ENCODE data around the gene AKR1C4.
A peak's percentile ranks its signal among the peaks of the same experiment; 100 is the strongest.
"Not testable (repeated sequence)": the region's sequence is repeated elsewhere in the genome, so short reads cannot be mapped to it uniquely, and the experiment has no call there.

AKR1C4 gene

DNA sequence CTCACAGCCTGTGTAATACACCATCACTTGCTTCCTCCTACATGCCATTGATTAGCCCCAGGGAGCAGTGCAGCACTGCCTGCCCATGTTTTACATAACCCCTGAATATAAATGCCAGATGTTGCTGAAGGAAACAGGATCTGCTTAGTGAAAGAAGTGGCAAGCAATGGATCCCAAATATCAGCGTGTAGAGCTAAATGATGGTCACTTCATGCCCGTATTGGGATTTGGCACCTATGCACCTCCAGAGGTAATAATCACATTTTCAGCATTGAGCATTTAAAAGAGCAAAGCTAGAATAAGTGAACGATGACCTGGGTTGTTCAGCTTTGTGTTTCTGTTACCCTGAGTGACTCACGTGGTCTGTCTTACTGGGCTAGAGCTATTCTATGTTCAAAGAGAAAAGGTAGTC, at the start of gene AKR1C4:
AKR1C4 (plus strand) TSS at position 136 of the 412 bp plus-strand sequence; CDS start at position 167, 31 bp downstream.
- no peak for DNase-seq

GRCh38 chr10:5146920-5147254, 49.8 kb upstream of the AKR1C4 start:
- DNase-seq: no peak

DNA sequence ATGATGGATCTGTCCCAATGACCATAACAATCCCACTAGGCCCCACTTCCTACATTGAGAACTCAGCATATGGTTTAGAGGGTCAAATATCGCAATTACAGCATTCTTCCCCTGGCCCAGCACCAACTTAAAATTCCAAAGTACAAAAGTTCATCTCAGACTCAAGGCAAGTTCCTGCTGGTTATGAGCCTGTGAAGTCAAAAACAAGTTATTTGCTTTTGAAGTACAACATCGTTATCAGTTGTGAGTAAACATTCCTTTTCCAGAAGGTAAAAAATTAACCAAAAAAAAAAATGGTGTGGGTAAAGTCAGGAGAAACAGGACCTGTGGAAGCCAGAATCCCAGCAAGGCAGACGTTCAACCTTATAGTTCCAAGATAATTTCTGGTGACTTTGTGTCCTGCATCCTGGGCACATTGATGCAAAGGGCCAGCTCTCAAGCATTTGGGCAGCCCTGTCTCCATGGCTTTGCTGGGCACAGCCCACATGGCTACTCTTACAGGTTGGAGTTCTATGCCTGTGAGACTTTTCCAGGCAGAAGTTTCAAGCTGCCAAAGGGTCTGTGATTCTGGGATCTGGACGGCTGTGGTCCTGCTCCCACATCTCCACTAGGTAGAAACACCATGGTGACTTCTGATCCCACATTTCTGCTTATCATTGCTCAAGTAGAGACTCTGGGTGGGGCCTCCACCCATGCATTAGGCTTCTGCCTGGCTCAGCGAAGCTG, 49.2 kb upstream of the AKR1C4 start:
- no peak for DNase-seq

GRCh38 chr10:5147981-5148677, 48.5 kb upstream of the AKR1C4 start:
- no peak for DNase-seq

DNA sequence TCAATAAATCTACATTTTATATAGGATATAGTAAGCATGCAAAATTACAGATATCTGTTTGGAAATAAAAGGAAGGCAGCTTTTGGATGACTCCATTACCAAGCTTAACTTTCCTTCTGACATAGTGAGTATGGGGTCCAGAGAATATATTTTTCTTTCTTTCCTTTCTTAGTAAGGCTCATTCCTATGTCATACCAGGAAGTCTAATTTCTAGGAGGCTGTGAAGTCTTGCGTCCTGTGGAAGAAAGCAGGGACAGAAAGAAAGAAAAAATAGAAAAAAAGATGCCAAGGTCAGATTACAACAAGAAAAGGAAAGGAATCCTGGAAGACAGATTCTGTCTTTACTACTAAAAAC, 48.0 kb upstream of the AKR1C4 start:
- no peak for DNase-seq

DNA sequence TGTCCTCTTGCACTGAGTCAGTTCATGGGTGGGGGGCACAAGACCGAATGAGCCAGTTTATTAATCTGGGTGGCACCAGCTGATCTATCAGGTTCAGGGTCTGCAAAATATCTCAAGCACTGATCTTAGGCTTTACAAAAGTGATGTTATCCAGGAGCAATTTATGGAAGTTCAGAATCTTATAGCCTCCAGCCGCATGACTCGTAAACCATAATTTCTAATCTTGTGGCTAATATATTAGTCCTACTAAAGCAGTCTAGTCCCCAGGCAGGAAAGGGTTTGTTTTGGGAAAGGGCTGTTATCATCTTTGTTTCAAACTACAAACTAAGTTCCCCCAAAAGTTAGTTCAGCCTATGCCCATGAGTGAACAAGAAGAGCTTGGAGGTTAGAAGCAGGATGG, 45.6 kb upstream of the AKR1C4 start:
- no peak for DNase-seq

- DNase-seq: no peak
Observed at GRCh38 chr10:5155951-5156350, 40.7 kb upstream of the AKR1C4 start.

- no peak for DNase-seq
Observed at GRCh38 chr10:5157501-5157900, 39.1 kb upstream of the AKR1C4 start.

DNA sequence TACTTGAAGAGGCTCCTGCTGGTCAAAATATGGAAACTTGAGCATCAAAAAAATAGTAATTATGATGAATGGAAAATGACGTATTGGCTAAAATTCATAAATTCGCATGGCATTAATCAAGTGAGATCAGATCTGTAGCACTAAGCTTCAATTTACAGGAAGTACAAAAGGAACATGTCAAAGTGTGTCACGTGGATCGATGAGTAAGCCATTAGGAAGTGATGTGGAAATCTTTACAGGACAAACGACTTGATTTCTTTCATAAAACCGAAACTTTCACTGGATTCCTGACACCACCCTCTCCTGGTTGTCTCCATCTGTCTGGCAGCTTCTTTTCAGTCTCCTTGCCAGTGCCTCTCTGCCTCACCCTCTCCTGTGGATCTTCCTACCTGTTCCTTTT, 37.5 kb upstream of the AKR1C4 start:
- peak; percentile 25 to 32 for DNase-seq

DNA sequence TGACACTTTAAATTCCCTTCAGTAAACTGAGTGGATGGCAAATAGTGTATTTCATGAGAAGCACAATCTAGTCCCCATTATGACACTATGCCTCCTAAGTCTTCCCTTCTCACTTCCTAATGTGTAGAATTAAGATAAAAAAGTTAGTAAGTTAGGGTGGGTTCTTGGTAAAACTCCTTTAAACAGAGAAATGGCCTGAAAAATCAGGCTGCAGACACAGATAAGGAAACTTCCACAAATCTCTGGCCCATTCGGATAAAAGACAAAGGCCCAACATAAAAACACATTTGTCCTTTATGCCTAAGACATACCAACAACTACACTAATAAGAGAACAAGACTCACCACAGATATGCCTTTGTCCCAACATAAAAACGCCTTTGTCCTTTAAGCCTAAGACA, 33.1 kb upstream of the AKR1C4 start:
- DNase-seq: no peak

DNA sequence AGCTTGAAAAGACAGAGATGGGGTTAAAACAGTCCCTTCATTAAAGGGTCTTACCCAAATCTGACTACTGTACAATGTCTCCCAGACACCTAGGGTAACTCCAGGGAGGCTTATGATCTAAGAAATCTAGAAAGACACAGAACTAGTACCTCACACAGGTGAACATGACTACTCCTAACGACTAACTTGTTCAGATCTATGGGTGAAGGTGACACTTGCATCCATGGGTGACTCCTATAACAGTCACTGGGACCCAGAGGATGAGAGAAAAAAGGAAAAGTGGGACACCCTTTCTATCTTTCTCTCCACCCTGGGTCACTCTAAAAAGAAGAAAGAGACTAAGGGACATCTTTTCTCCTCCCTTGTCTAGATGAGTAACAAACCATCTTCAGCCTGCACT, 30.9 kb upstream of the AKR1C4 start:
- no peak for DNase-seq

- no peak for DNase-seq
Observed at GRCh38 chr10:5168897-5169420, 27.7 kb upstream of the AKR1C4 start.

DNA sequence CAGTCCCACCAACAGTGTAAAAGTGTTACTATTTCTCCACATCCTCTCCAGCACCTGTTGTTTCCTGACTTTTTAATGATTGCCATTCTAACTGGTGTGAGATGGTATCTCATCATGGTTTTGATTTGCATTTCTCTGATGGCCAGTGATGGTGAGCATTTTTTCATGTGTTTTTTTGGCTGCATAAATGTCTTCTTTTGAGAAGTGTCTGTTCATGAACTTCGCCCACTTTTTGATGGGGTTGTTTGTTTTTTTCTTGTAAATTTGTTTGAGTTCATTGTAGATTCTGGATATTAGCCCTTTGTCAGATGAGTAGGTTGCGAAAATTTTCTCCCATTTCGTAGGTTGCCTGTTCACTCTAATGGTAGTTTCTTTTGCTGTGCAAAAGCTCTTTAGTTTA, 21.1 kb upstream of the AKR1C4 start:
- DNase-seq: not testable (repeated sequence)

GRCh38 chr10:5180503-5180902, 16.1 kb upstream of the AKR1C4 start:
- not testable (repeated sequence) for DNase-seq

DNA sequence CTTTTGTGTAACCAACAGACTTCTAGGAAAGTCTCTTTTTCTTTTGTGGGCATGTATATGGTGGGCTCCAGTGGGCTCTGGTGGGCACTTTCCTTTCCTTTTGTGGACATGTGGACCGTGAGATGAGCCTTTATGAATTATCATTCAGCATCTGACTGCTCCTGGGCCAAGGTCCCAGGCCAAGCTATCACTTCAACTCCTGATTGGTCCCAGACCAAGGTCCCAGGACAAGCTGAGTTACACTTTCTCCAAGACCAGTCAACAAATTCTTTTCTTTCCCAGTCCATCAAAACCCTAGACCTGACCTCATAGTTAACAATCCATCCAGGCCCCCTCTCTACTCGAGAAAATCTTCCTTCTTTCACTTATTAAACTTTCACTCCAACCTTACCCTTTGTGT, 12.7 kb upstream of the AKR1C4 start:
- no peak for DNase-seq

DNA sequence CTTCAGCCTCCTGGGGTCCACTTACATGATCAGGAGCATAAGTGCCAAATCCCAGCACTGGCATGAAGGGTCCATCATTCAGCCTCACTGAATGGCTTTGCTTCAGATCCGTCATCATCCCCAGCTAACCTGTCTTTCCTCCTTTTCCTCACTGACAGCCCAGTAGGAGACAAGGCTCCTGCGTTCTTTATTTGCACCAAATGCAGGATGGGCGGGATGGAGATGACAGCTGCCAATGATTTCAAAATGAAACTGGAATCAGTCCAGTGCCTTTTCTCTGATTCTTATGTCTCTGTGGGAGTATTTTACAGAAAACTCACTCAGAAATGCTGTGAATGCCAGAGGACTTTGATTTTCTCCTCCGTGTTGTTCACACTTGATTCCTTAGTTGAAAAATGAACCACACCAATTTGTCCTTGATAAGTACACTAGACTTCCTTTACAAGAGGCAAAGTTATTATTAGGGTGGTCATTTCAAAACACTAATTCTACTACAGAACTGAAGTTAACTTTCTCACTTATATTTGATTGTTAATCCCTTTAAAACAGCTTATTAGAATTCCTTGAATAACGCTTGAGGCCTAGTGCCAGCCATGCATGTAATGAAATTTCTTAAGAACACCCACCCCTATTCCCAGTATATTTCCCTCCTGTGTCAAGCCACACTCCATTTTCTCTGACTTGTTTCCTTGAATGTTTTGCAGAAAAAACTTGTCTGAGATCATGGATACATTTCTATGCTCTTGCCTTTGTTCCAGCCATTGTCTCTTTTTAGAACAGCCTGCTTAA, 11.5 kb upstream of the AKR1C4 start, which contains the start of gene AKR1C8:
AKR1C8 (minus strand) TSS at position 164 of the 789 bp plus-strand sequence; CDS start at position 118, 46 bp downstream.
- DNase-seq: no peak

DNA sequence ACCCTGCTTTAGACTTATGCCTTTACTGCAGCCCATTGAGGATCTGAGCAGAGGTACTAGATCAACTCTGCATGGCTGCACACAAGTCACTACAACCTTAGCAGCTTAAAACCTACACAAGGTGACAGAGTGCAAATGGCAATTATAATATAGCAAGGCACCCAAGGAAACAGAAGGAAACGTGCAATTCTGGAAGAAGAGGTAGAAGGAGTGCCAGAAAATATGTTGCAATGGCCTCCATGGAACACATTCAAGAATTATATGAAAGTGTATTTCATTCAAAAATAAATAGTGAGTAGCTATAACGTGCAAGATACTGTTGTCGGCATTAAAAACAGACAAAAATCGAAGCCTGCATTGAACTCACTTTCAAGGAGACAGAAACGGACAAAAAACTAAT, 8.8 kb upstream of the AKR1C4 start:
- no peak for DNase-seq

- DNase-seq: no peak
Observed at GRCh38 chr10:5188358-5188757, 8.3 kb upstream of the AKR1C4 start.

DNA sequence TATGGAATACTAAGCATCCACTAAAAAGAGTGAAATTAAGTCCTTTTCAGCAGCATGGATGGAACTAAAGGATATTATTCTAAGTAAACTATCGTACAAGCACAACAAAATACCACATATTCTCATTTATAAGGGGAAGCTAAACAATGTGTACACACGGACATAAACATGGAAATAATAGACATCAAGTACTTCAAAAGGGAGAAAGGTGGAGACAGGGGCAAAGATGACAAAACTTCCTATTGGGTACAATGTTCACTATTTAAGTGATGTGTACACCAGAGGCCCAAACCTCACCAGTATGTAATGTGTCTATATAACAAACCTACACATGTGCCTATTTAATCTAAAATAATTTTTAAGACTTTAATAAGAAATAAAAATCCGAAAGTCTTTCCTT, 2.2 kb upstream of the AKR1C4 start:
- no peak for DNase-seq

DNA sequence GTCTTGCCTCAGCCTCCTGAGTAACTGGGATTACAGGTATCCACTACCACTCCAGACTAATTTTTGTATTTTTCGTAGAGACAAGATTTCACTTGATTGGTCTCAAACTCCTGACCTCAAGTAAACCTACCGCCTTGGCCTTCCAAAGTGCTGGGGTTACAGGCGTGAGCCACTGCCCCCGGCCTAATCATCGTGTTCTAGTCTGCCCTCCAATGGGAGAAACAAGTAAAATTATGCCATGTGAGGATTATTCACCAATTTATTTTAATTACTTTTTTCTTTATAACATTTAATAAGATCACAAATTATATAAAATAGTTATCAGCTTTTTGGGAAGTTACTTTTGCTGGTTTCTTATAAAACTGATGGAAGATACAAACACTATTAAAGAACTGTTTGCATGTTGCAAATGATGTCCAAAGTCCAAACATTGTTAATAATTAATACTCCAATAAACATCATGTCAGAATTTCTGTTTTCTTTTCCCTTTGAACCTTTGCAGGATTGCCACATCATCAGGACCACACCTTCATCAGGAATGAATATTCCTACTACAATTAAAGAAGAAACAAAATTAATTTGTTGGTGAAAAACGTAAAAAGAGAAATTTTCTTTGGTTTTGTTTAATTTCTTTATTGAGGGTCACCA, 786 bp upstream of the AKR1C4 start:
- DNase-seq: no peak

- no peak for DNase-seq
Observed at GRCh38 chr10:5198386-5198785, 1.7 kb downstream of the AKR1C4 start.

DNA sequence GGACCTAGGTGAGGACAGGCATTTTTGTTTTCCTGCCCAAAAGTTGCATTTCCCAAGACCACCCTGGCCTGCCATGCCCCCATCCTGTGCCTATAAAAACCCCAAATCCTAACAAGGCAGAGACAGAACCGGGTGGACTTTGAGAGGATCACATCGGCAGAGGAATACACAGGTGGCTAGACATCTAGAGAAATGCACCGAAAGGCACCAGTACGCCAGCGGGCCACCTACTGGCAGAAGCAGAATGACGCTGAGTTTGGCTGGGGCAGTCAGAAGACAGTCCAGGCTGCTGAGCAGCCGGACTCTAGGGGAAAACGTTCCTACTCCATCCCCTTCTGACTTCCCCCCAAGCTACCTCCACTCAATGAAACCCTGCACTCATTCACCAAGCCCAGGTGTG, 2.8 kb downstream of the AKR1C4 start:
- no peak for DNase-seq

- DNase-seq: no peak
Observed at GRCh38 chr10:5206799-5207198, 10.2 kb downstream of the AKR1C4 start.
